IMR-90 (cell line): ENCODE measurements around the gene DHRSX. TPM values are rescaled to one million over a fixed set of nuclear protein-coding genes. Genes with fewer than 3 reads are reported as not detected.

ENCODE experiments used
- ATAC-seq: fragments of 200-7000 bp; cut with Tn5 transposase; 2 replicates; pipeline ENCODE4 v1.9.1; 2020; ENCODE audit warnings: low read depth, mild to moderate bottlenecking, moderate library complexity
- BruUV-seq: library from RNA; stranded (reverse); fragments of 400-500 nt; replicated peaks from 2 replicates; lab custom pipeline; 2021; lab: Mats Ljungman, UMichigan
- CTCF ChIA-PET: fragments of 300-600 bp; formaldehyde crosslinking; extraction: SDS; loops from one replicate; lab custom pipeline; 2021; ENCODE audit warnings: antibody characterized with exemption; lab: Yijun Ruan, JAX
- POLR2A ChIA-PET: fragments of 300-600 bp; sonication (Branson Sonifier 250); formaldehyde crosslinking; loops from one replicate; lab custom pipeline; 2022; ENCODE audit warnings: antibody characterized with exemption; ENCODE audit not compliant: unreplicated experiment; lab: Charles Lee
- DNase-seq: peaks from one replicate; pipeline ENCODE4 v3.0.0; 2013
- H2AFZ ChIP-seq: replicated peaks from 2 replicates; pipeline ENCODE3; 2013; ENCODE audit warnings: low read length, mild to moderate bottlenecking; ENCODE audit not compliant: poor library complexity
- H2AK5ac ChIP-seq: 2 replicates; pipeline ENCODE4 v1.6.1; 2013; ENCODE audit warnings: low read depth, low read length, inconsistent platforms
- H2AK9ac ChIP-seq: replicated peaks from 2 replicates; pipeline ENCODE3; 2013; ENCODE audit warnings: mild to moderate bottlenecking, low read depth, low read length, moderate library complexity; ENCODE audit not compliant: poor library complexity
- H2BK120ac ChIP-seq: 2 replicates; pipeline ENCODE4 v1.6.1; 2013; ENCODE audit warnings: low read depth, low read length, inconsistent platforms
- H2BK15ac ChIP-seq: 3 replicates; pipeline ENCODE4 v1.6.1; 2013; ENCODE audit warnings: low read depth, low read length, inconsistent platforms
- H2BK20ac ChIP-seq: 2 replicates; pipeline ENCODE4 v1.6.1; 2013; ENCODE audit warnings: low read depth, mild to moderate bottlenecking, inconsistent platforms, low read length, moderate library complexity
- H2BK5ac ChIP-seq: 2 replicates; pipeline ENCODE4 v1.6.1; 2013; ENCODE audit warnings: mild to moderate bottlenecking, low read depth, low read length, inconsistent platforms; ENCODE audit not compliant: poor library complexity, severe bottlenecking
- H3K14ac ChIP-seq: replicated peaks from 2 replicates; pipeline ENCODE4 v1.6.1; 2013; ENCODE audit warnings: low read depth, low read length, inconsistent platforms
- H3K18ac ChIP-seq: 2 replicates; pipeline ENCODE4 v1.6.1; 2013; ENCODE audit warnings: low read depth, low read length, control low read depth
- H3K23ac ChIP-seq: 2 replicates; pipeline ENCODE4 v1.6.1; 2013; ENCODE audit warnings: low read depth, low read length, inconsistent platforms
- H3K27ac ChIP-seq: 2 replicates; pipeline ENCODE4 v1.5.1; 2013; ENCODE audit warnings: mild to moderate bottlenecking, control low read depth, low read length; ENCODE audit not compliant: insufficient read depth
- H3K27me3 ChIP-seq: 2 replicates; pipeline ENCODE4 v1.6.1; 2013; ENCODE audit warnings: low read length; ENCODE audit not compliant: control insufficient read depth, insufficient read depth
- H3K36me3 ChIP-seq: 2 replicates; pipeline ENCODE4 v1.6.1; 2013; ENCODE audit warnings: low read length, mixed read lengths; ENCODE audit not compliant: control insufficient read depth, insufficient read depth
- H3K4ac ChIP-seq: 2 replicates; pipeline ENCODE4 v1.6.1; 2013; ENCODE audit warnings: low read depth, low read length, inconsistent platforms
- H3K4me1 ChIP-seq: 2 replicates; pipeline ENCODE4 v1.6.1; 2013; ENCODE audit warnings: low read length, mixed read lengths; ENCODE audit not compliant: control insufficient read depth, insufficient read depth
- H3K4me2 ChIP-seq: 2 replicates; pipeline ENCODE4 v1.6.1; 2013; ENCODE audit warnings: low read depth, mild to moderate bottlenecking, control low read depth, low read length, moderate library complexity
- H3K4me3 ChIP-seq: 2 replicates; pipeline ENCODE4 v1.5.1; 2013; ENCODE audit warnings: low read depth, mild to moderate bottlenecking, control low read depth, low read length, moderate library complexity; ENCODE audit not compliant: insufficient read depth
- H3K56ac ChIP-seq: 2 replicates; pipeline ENCODE4 v1.6.1; 2013; ENCODE audit warnings: low read length, inconsistent platforms; ENCODE audit not compliant: insufficient read depth; ENCODE audit errors: extremely low read depth
- H3K79me1 ChIP-seq, 2 experiments: 2 replicates each; pipeline ENCODE4 v1.6.1; 2013; ENCODE audit warnings: low read length in 2 of 2, inconsistent platforms in 1 of 2, low read depth in 1 of 2
- H3K9ac ChIP-seq: 2 replicates; pipeline ENCODE4 v1.6.1; 2013; ENCODE audit warnings: low read depth, low read length, control low read depth
- H3K9me1 ChIP-seq: 2 replicates; pipeline ENCODE4 v1.6.1; 2013; ENCODE audit warnings: low read length, inconsistent platforms; ENCODE audit not compliant: insufficient read depth
- H3K9me3 ChIP-seq: 2 replicates; pipeline ENCODE4 v1.6.1; 2013; ENCODE audit warnings: low read length; ENCODE audit not compliant: control insufficient read depth, insufficient read depth
- H4K20me1 ChIP-seq: 2 replicates; pipeline ENCODE4 v1.6.1; 2013; ENCODE audit warnings: low read length, inconsistent platforms; ENCODE audit not compliant: insufficient read depth
- H4K5ac ChIP-seq: 2 replicates; pipeline ENCODE4 v1.6.1; 2013; ENCODE audit warnings: mild to moderate bottlenecking, low read depth, low read length, control low read depth
- H4K8ac ChIP-seq, 2 experiments: 2 replicates each; pipeline ENCODE4 v1.6.1; 2013; ENCODE audit warnings: low read depth in 2 of 2, low read length in 2 of 2, control low read depth in 1 of 2, inconsistent platforms in 1 of 2
- H4K91ac ChIP-seq: 2 replicates; pipeline ENCODE4 v1.6.1; 2013; ENCODE audit warnings: low read depth, low read length, inconsistent platforms; ENCODE audit not compliant: insufficient read depth
- USF2 ChIP-seq: fragments of 150-350 bp; IDR thresholded peaks from 2 replicates; pipeline ENCODE4 v1.6.1; 2017; ENCODE audit warnings: mild to moderate bottlenecking, antibody characterized with exemption, low read length, low read depth
- WGBS, 2 experiments: methylation state at CpG; one replicate each; pipeline versions ENCODE4 v1.1.5 to v1.1.7; 2013; ENCODE audit warnings: missing lambda C conversion rate in 2 of 2; ENCODE audit not compliant: insufficient read length in 1 of 2; ENCODE audit errors: extremely low coverage in 2 of 2; 5-methylcytosine and 5-hydroxymethylcytosine counted together
- dilution Hi-C: fragments of 300-500 bp; cut with HindIII; formaldehyde crosslinking; loops from one replicate; pipeline ENCODE4 v1.14.3; 2018; ENCODE audit warnings: low sequenced_read_pairs; ENCODE audit not compliant: unreplicated experiment
- in situ Hi-C: fragments of 300-500 bp; cut with MboI; formaldehyde crosslinking; loops from 3 replicates; pipeline ENCODE4 v1.14.3; 2019; ENCODE audit warnings: low sequenced_read_pairs, inconsistent platforms, mixed read lengths
- intact Hi-C: fragments of 100-400 bp; cut with micrococcal nuclease; formaldehyde crosslinking; loops from 2 replicates; pipeline ENCODE4 v1.10.0; 2022
- polyA plus RNA-seq, 3 experiments: library from polyadenylated mRNA; depleted of rRNA; stranded (reverse); fragments of >200 nt; gene quantifications; 2 replicates each; pipeline ENCODE4 v1.2.3, GENCODE V29; 2012; ENCODE audit warnings: low replicate concordance in 1 of 3
- total RNA-seq: library from RNA; depleted of rRNA; stranded (reverse); fragments of >200 nt; gene quantifications from 2 replicates; pipeline ENCODE4 v1.2.3, GENCODE V29; 2012

DHRSX gene
- total and polyA plus RNA-seq, 2 of the 4 experiments (the other 2 are of a cell fraction), result 26.2 to 38.0 TPM

GRCh38 chrX:2523911-2524310, 23.1 kb upstream of the DHRSX start:
- H3K56ac ChIP-seq, result no peak overlapping the region
- no peak overlapping the region for H3K4ac ChIP-seq
- BruUV-seq, result no TSS peak
- no peak overlapping the region for H3K9ac ChIP-seq
- H4K91ac ChIP-seq, result no peak overlapping the region
- WGBS, 2 experiments, result no CpG with 5 or more reads among the region's 6 CpGs
- H3K36me3 ChIP-seq, result no peaks in the 10 kb centered on the region
- H3K14ac ChIP-seq, result no peak overlapping the region
- TF ChIP-seq USF2, result no peak
- no peak overlapping the region for H3K4me2 ChIP-seq
- DNase-seq, result no peak
- no peak overlapping the region for H2BK15ac ChIP-seq
- no peak for ATAC-seq
- H2BK120ac ChIP-seq, result no peak overlapping the region
- H2AK5ac ChIP-seq, result no peak overlapping the region
- no peak overlapping the region for H3K18ac ChIP-seq
- H3K4me3 ChIP-seq, result no peak overlapping the region
- no peaks in the 10 kb centered on the region for H3K79me1 ChIP-seq
- no peaks in the 10 kb centered on the region; the same call in 1 of the 2 replicates for H3K9me3 ChIP-seq
- no peak overlapping the region for H3K23ac ChIP-seq
- peaks cover 1% of the 10 kb centered on the region; the same call in 1 of the 2 replicates for H3K27me3 ChIP-seq
- no peak overlapping the region for H4K8ac ChIP-seq
- POLR2A ChIA-PET, result no interaction called here
- H3K9me1 ChIP-seq, result no peaks in the 10 kb centered on the region
- no peak overlapping the region for H2AK9ac ChIP-seq
- CTCF ChIA-PET, result no interaction called here
- H3K27ac ChIP-seq, result no peak overlapping the region
- in situ Hi-C loops (no loop called here), dilution Hi-C loops (no loop called here), intact Hi-C loops (no loop called here)
- no peak overlapping the region for H2BK5ac ChIP-seq
- no peak overlapping the region for H2AFZ ChIP-seq
- H3K4me1 ChIP-seq, result no peaks in the 10 kb centered on the region
- H2BK20ac ChIP-seq, result no peak overlapping the region
- H4K20me1 ChIP-seq, result no peaks in the 10 kb centered on the region
- no peak overlapping the region for H4K5ac ChIP-seq
